B cell (primary cell): ENCODE results near the gene NT5C3A.

Experiments used
- CTCF ChIP-seq: fragments of 200-600 bp; IDR thresholded peaks from one replicate; pipeline ENCODE4 v1.8.0; 2022; ENCODE audit warnings: antibody characterized with exemption, mild to moderate bottlenecking
- EZH2 ChIP-seq: IDR thresholded peaks from 2 replicates; pipeline ENCODE4 v1.6.1; 2012; ENCODE audit warnings: borderline replicate concordance, low read depth, mild to moderate bottlenecking, moderate library complexity, low read length; ENCODE audit not compliant: insufficient read depth, poor library complexity, severe bottlenecking

GRCh38 chr7:33044986-33045385, 17.6 kb downstream of the NT5C3A start:
- TF ChIP-seq CTCF (no peak), EZH2 (no peak)
